Measurements from ENCODE around the gene TEX51.

The TEX51 gene

GRCh38 chr2:126893606-126894005 lies 5.1 kb upstream of the TEX51 start:
- no peak for DNase-seq (ENCODE audit: low spot score)

GRCh38 chr2:126894082-126894481 lies 4.6 kb upstream of the TEX51 start:
- no peak for DNase-seq (ENCODE audit: low spot score)

- DNase-seq (ENCODE audit: low spot score): no peak
Measured at GRCh38 chr2:126894585-126895182, 4.0 kb upstream of the TEX51 start.

GRCh38 chr2:126895336-126895735 lies 3.4 kb upstream of the TEX51 start:
- no peak for DNase-seq (ENCODE audit: low spot score)

- DNase-seq (ENCODE audit: low spot score): no peak
Measured at GRCh38 chr2:126896471-126896870, 2.2 kb upstream of the TEX51 start.

- no peak for DNase-seq (ENCODE audit: low spot score)
Measured at GRCh38 chr2:126899616-126900185, 1.0 kb downstream of the TEX51 start.

- DNase-seq (ENCODE audit: low spot score): no peak
Measured at GRCh38 chr2:126900646-126901319, 2.1 kb downstream of the TEX51 start.

GRCh38 chr2:126901459-126901858 lies 2.8 kb downstream of the TEX51 start:
- no peak for DNase-seq (ENCODE audit: low spot score)

- DNase-seq (ENCODE audit: low spot score): no peak
Measured at GRCh38 chr2:126902152-126902835, 3.6 kb downstream of the TEX51 start.

- no peak for DNase-seq (ENCODE audit: low spot score)
Measured at GRCh38 chr2:126902859-126903258, 4.2 kb downstream of the TEX51 start.

- no peak for DNase-seq (ENCODE audit: low spot score)
Measured at GRCh38 chr2:126905991-126906390, 7.3 kb downstream of the TEX51 start.

- DNase-seq (ENCODE audit: low spot score): no peak
Measured at GRCh38 chr2:126906781-126907180, 8.1 kb downstream of the TEX51 start.

GRCh38 chr2:126907671-126908070 lies 9.0 kb downstream of the TEX51 start:
- no peak for DNase-seq (ENCODE audit: low spot score)

GRCh38 chr2:126908721-126909177 lies 10.1 kb downstream of the TEX51 start:
- no peak for DNase-seq (ENCODE audit: low spot score)

GRCh38 chr2:126909366-126909765 lies 10.7 kb downstream of the TEX51 start:
- no peak for DNase-seq (ENCODE audit: low spot score)

- DNase-seq (ENCODE audit: low spot score): no peak
Measured at GRCh38 chr2:126909781-126910180, 11.1 kb downstream of the TEX51 start.

- no peak for DNase-seq (ENCODE audit: low spot score)
Measured at GRCh38 chr2:126910637-126911036, 11.9 kb downstream of the TEX51 start.

- DNase-seq (ENCODE audit: low spot score): no peak
Measured at GRCh38 chr2:126911111-126911796, 12.6 kb downstream of the TEX51 start.

GRCh38 chr2:126912201-126912600 lies 13.5 kb downstream of the TEX51 start:
- no peak for DNase-seq (ENCODE audit: low spot score)

- no peak for DNase-seq (ENCODE audit: low spot score)
Measured at GRCh38 chr2:126913329-126913728, 14.6 kb downstream of the TEX51 start.

- no peak for DNase-seq (ENCODE audit: low spot score)
Measured at GRCh38 chr2:126913881-126914615, 15.4 kb downstream of the TEX51 start.
